CD4-positive, alpha-beta T cell treated with Interleukin-15 for 4 hours (primary cell): ENCODE data around the gene ATP6V0E1.
A peak's percentile ranks its signal among the peaks of the same experiment; 100 is the strongest.
"Not testable (repeated sequence)": the region's sequence is repeated elsewhere in the genome, so short reads cannot be mapped to it uniquely, and the experiment has no call there.

Experiments used
- DNase-seq: peaks from one replicate; pipeline ENCODE4 v3.0.0-alpha.2; 2020; ENCODE audit warnings: low spot score

ATP6V0E1 gene

DNA sequence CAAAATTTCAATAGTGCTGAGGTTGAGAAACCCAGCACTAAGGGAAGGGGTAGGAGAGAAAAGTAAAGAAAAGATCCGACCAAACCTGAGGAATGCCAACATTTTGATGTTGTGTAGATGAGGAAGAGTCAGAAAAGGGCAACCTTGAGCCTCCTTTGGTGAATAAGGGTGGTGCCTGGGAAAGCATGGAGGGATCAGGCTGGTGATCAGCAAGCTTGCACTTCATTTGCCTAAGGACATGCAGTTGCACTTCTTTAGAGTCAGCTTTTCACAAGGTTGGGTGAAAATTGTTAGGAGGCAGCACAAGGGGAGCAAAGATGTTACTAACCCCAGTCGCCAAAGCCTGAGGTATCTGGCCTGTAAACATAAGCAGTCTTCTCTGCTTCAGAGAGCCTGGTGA, 20.4 kb downstream of the ATP6V0E1 start:
- DNase-seq: no peak

- DNase-seq: no peak
Measured at GRCh38 chr5:173004447-173004846, 20.9 kb downstream of the ATP6V0E1 start.

DNA sequence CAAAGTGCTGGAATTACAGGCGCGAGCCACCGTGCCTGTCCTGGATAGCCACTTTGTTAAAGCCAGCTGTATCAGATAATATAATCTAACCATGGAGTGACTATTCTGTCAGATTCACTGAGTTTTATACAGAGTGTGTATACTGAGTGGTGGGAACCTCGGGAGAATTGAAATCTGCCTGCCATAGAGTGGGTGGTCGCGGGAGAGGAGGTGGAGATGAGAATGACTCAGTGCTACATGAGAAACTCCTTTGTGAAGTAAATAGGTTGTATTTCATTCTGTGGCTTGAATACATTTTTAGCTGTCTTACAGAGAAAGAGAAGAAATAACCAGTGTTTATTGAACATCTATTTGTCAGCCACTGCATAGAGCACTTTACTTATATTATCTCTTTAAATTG, 26.4 kb downstream of the ATP6V0E1 start:
- no peak for DNase-seq

GRCh38 chr5:173010547-173011464, 27.2 kb downstream of the ATP6V0E1 start:
- no peak for DNase-seq

DNA sequence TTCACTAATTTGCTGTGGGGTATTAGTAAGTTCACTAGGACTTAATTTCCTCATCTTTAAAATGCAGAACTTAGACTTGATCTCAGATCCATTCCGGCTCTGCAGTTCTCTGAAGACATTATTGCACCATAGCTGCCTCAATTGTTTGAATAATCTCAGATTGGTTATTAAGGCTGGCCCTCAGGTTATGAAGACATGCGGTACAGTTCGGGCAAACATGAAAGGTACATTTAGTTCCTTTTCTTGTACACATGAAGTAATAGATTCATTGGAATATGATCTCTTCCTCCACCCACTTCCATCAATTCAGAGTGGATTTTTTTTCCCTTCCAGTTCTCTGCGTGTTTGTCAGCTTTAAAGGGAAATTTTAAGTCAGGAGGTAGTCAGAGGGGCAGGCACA, 28.0 kb downstream of the ATP6V0E1 start:
- no peak for DNase-seq

DNA sequence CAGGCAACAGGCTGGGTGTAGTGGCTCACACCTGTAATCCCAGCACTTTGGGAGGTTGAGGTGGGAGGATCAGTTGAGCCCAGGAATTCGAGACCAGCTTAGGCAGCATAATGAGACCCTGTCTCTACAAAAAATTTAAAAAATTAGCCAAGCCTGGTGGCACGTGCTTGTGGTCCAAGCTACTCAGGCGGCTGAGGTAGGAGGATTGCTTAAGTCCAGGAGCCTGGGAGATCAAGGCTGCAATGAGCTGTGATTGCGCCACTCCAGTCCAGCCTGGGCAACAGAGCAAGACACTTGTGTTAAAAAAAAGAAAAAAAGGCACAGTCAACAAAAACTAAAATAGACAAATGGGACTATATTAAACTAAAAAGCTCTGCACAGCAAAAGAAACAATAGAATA, 29.3 kb downstream of the ATP6V0E1 start:
- DNase-seq: no peak

GRCh38 chr5:173014671-173015070, 31.1 kb downstream of the ATP6V0E1 start:
- DNase-seq: no peak

DNA sequence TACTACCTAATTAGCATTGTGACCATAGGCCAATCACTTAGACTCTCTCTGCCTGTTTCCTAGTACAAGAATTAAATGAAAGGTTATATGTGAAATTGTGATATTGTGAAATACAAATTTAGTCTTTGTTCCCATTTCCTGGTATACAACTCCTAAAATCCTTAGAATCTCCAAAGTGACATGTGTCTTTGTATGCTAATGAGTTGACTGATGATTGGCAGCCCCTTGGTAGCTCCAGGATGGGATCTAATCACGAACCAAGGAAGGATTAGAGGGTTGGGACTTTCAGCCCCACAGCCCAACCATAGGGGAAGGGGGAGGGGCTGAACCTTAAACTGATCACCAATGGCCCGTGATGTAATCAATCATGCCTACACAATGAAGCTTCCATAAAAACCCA, 31.6 kb downstream of the ATP6V0E1 start:
- no peak for DNase-seq

GRCh38 chr5:173015598-173016455, 32.3 kb downstream of the ATP6V0E1 start:
- DNase-seq: no peak

DNA sequence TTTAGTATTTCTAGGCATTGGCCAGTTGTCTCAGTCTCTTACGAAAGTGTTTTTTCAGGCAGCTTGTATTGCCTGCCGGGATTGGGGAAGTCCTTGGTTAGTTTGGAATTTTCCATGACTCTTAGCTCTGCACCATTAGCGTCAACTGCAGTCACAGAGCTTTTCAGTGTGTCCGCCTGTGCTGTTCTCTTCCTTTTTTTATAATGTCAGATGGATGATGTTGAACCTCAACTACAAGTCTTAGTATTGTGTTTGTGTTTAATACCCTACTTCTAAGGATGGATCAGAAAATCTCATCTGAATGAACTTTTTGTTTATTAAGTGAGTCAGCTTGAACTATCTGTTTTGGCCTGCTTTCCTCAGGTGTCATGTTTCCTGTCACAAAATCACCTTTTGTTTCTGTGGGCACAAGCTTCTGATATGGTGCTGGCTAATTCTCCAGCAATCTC, 33.1 kb downstream of the ATP6V0E1 start:
- DNase-seq: no peak

DNA sequence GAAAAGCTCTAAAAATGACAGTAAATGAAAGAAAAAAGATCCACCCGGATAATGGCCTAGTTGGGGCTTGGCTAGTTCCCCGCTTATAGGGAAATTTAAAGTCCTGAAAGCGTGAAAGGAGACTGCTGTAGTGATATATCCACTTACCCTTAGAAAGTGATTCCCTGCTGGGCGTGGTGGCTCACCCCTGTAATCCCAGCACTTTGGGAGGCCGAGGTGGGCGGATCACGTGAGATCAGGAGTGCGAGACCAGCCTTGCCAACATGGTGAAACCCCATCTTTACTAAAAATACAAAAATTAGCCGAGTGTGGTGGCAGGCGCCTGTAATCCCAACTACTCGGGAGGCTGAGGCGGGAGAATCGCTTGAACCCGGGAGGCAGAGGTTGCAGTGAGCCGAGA, 33.5 kb downstream of the ATP6V0E1 start:
- DNase-seq: not testable (repeated sequence)

DNA sequence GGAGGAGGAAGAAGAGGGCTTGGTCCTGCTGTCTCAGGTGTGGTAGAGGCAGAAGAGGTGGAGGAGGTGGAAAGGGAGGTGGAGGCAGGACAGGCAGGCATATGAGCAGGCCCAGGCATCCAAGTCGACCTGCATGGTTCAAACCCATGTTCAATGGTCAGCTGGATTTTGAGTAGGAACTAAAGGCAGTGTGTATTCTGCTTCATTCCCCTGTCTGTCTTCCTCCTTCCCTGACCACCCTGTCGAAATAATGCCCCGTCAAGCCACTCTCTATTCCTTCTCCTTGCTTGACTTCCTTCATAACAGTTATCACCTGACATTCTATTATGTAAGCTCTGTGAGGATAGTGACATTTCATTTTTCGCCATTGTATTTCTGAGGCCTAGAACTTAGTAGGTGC, 34.8 kb downstream of the ATP6V0E1 start:
- DNase-seq: no peak

DNA sequence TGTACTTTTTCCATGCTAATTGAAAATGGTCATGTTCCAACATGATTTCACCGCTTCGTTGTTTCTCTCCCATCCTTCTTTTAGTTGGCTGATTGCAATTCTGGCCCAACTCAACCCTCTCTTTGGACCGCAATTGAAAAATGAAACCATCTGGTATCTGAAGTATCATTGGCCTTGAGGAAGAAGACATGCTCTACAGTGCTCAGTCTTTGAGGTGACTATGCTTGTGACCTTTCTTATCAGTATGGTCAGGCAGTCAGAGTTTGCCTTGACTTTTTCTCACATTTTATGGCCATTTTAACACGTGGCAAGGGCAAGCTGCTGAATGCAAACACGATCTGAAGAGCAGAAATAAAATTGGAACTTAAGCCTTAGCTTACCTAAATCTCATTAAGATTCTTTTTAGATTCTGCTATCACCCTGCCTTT, 36.6 kb downstream of the ATP6V0E1 start:
- DNase-seq: no peak

- DNase-seq: no peak
Measured at GRCh38 chr5:173020643-173021042, 37.1 kb downstream of the ATP6V0E1 start.

DNA sequence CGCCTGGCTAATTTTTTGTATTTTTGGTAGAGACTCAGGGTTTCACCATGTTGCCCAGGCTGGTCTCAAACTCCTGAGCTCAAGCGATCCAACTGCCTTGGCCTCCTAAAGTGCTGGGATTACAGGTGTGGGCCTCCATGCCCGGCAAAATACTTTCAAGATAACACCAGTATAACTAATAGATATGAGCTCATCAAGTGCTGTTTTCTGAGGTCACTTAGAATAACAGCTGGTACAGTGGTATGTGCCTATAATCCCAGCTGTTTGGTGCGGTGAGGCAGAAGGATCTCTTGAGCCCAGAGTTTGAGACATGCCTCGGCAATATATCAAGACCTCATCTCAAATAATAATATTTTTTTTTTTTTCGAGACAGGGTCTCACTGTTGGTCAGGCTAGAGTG, 42.1 kb downstream of the ATP6V0E1 start:
- DNase-seq: no peak

- DNase-seq: no peak
Measured at GRCh38 chr5:173027905-173028304, 44.3 kb downstream of the ATP6V0E1 start.

GRCh38 chr5:173028811-173029327, 45.3 kb downstream of the ATP6V0E1 start:
- no peak for DNase-seq

DNA sequence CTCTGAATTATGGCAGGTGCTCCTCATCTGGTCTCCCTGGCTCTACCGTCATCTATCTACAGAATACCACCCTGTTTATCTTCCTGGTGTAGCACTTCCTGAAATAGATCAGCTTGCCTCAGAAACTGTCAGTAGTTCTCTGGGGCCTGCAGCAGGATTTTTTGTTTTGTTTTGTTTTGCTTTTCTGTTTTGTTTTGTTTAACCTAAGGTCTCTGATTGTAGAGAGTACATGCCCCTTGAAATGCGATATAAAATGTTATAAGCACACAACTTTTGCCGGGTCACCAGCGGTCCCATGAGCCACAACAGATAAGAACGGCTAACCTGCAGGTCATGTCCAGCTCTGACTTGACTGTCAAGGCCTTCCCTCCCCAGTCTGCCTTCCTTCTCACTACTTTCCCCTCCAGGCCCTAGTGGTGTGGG, 45.9 kb downstream of the ATP6V0E1 start:
- DNase-seq: no peak

GRCh38 chr5:173032096-173032495, 48.5 kb downstream of the ATP6V0E1 start:
- DNase-seq: not testable (repeated sequence)

- DNase-seq: no peak
Measured at GRCh38 chr5:173032730-173033129, 49.2 kb downstream of the ATP6V0E1 start.

- DNase-seq: no peak
Measured at GRCh38 chr5:173033923-173034322, 50.4 kb downstream of the ATP6V0E1 start.

- DNase-seq: peak; percentile 12
Measured at GRCh38 chr5:173035904-173036707, 52.5 kb downstream of the ATP6V0E1 start.
